GM18505 (cell line): Measurements from ENCODE around the gene TRANK1.

Experiments used
- ATAC-seq: cut with Tn5 transposase; IDR thresholded peaks from one replicate; pipeline ENCODE4 v1.9.1; 2021; ENCODE audit not compliant: unreplicated experiment
- POLR2A ChIP-seq: IDR thresholded peaks from 4 replicates; pipeline ENCODE4 v1.6.1; 2011; ENCODE audit warnings: borderline replicate concordance; ENCODE audit not compliant: insufficient read depth, insufficient read length; ENCODE audit errors: extremely low read depth

TRANK1 gene

DNA sequence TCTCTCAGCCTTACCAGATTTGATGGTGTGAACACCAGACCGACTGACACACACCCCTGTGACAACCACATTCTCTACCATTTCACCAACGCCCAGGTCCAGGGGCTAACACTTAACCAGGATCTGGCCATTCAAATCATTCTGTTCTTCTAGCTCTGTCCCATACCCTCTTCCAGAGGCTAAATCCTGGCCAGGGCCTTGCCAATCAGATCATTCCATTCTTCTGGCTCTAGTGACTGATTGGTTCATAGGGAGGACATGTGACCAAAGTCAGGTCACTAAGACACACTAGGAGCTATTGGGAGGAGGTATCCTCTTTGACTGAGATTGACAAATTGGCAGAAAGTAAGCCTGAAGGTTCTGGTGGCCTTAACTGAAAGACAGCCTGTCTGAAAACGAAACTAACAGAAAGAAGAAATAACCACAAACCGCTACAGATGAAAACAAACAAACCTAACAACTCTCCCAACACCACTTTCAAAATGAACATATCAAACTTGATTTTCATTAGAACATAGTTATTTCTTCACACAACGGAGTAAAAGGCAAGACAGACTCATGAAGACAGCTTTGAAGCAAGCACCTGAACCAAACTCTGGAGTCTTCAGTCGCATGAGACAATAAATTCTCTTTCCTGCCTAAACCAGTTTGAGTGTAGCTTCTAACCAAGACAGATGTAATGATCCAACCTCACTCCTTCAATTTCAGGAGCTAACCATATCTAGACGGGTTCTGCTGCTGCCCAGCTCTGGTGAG, 68.5 kb downstream of the TRANK1 start:
- ATAC-seq = peak; percentile 95
- no peak for TF ChIP-seq POLR2A

DNA sequence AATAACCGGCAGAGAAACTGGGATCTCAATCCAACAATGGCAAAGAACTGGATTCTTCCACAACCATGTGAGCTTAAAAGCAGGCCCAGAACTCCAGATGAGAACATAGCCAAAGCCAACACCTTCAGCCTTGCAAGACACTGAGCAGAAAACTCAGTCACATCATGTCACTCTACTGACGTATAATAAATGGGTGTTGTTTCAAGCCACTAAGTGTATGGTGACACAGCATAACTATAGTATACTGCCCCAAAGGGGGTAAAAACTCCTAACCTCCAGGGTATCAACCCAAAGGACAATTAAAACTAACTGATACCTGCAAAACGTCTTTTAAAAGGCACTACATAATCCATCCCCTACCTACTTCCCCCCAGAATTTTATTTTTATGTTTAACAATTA, 69.5 kb downstream of the TRANK1 start:
- no peak for TF ChIP-seq POLR2A
- no peak for ATAC-seq

DNA sequence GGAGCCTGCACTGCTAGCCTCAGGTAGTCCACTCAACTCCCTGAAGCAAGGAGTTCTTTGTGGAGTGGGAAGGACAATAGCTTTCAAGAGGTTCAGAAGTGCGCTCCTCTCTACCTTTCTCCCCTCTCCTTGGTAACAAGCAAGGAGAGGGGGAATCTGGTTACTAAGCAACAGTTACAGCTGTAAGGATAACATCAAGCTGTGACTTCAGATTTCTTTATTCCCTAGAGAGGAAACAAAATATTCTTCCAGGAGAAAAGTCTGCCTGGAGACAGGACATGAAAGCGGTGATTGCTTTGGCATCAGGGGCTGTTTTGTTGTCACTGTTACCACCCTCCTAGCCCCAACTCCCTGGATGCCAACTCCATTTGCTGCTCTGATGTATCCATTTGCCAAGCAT, 70.4 kb downstream of the TRANK1 start:
- ATAC-seq = no peak
- no peak for TF ChIP-seq POLR2A

DNA sequence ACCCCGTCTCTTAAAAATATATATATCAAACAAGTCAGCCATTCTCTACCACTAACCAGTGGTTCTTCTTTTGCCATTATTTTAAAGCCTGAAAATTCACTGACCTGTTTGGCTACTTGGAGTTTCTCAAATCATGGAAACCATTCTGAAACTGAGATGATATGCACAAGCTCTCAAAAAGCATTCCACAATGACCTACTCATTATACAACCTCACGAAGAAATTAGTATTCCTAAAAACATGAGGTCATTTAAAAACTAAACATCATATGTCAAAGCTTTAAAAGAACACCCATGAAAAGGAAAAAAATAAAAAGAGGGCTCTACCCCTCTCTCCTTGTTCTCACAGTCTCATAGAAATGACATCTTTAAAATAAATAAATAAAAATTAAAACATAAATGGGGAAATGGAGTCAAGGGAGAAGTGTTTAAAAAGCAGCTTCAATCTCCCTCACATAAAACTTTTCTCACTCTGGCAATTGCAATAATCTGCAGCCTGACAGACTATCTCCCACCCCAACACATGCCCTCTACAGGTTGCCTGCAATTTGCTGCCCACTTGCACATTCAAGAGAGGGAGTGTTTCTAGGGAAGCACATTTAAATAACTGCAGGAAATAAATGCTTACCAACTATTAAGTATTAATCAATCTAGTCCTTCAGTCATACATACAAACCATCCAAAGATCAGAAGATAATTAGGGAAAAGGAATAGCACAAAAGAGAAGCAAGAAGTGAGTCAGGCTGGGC, 73.3 kb downstream of the TRANK1 start:
- no peak for ATAC-seq
- no peak for TF ChIP-seq POLR2A

DNA sequence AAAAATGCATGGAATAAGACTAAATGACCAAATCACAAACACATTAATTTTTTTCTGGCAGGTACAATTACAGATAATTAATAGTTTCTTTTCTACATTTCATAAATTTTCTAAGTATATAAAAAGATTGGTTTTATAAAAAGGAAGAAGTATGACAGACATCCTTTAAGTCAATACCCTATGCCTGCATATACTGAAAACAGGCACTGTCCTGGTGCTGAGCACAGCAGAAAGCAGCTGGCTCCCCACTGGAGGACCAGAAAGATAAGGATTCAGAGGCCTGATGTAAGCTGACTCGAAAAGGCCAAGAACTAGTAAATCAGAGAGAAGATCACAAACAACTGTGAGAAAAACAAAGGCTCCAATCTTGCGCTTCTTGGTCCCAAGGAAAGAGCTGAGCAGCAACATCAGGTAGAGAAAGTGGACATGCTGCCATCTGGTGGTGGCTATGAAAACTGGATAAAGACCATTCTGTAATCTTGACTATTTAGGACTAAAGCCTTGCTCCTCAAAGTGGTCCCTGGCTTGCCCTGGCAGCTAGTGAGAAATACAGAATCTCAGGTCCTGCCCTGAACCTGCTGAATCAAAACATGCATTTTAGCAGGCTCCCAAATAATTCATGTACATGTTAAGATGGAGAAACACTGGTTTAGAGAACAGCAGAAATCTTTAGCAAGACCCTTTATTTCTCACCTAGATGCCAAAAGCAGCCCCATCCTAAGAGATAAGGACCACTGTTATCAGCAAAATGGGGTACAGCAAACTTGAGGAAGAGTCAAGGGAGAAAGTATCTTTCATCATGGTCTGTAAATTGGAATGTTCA, 76.0 kb downstream of the TRANK1 start:
- peak; percentile 83 for ATAC-seq
- TF ChIP-seq POLR2A = no peak

DNA sequence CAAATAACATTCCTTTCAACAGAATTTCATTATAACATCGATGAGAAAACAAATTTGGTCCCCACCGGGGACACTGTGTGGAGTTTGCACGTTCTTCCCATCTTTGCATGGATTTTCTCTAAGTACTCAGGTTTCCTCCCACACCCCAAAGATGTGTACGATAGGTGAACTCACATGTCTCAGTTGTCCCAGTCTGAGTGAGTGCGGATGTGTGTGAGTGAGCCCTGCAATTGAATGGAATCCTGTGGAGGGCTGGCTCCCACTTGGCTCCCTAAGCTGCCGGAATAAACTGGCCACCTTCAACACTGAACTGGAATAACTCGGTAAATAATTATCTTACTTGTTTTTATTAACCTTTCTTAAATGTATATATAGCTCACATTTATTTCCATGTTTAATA, 77.0 kb downstream of the TRANK1 start:
- no peak for ATAC-seq
- no peak for TF ChIP-seq POLR2A

DNA sequence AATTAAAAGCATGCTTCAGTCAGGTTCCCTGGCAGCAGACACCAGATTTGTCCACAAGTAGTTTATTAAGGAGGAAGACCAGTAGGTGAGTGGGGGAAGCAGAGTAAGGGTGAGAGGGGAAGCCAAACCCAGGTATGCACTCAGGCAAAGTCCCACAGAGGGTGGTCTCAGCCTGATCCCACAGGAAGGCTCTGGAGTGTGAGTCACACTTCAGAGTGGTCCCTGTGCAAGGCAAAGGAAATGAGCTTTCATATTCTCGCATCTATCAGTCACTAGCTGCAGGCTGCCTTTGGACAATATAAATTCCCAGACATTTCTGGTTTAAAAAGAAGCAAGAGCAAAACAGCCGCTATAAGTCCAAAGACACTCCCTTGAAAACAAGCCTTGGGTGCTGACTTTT, 78.5 kb downstream of the TRANK1 start:
- no peak for ATAC-seq
- no peak for TF ChIP-seq POLR2A

DNA sequence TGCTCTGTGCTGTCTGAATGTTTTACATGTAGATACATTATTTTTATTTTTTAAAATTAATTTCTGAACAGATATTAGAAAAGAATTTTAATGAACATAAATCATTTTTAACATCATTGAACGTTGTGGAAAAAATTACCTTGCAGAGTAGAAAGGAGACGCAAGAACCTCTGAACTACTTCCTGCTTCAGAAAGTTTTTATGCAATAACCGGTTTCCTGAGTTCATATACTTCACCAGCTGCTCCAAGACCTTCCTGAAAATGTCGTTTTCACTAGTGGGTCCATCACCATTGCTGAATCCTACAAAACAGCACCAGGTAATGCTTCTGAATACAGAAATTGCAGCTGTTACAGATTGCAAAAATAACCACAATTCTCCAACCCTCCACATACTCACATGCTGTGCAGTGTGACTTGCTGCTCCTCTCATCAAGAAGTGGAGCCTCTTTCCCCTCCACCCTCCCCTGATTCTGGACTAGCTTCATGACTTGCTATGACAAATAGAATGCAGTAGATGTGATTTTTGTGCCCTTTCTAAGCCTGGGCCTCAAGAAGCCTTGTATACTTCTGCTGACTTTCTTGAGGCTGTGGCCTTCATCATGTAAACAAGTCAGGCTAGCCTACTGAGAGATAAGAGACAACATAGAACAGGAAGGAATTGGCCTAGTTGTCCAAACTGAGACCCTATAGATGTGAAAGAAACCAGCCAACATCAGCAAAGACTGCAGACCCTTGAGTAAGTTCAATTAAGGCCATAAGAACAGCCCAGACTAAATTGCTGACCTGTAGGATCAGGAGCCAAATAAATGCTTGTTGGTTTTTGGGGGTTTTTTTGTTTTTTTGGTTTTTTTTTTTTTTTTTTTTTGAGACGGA, 80.4 kb downstream of the TRANK1 start:
- ATAC-seq = no peak
- no peak for TF ChIP-seq POLR2A

DNA sequence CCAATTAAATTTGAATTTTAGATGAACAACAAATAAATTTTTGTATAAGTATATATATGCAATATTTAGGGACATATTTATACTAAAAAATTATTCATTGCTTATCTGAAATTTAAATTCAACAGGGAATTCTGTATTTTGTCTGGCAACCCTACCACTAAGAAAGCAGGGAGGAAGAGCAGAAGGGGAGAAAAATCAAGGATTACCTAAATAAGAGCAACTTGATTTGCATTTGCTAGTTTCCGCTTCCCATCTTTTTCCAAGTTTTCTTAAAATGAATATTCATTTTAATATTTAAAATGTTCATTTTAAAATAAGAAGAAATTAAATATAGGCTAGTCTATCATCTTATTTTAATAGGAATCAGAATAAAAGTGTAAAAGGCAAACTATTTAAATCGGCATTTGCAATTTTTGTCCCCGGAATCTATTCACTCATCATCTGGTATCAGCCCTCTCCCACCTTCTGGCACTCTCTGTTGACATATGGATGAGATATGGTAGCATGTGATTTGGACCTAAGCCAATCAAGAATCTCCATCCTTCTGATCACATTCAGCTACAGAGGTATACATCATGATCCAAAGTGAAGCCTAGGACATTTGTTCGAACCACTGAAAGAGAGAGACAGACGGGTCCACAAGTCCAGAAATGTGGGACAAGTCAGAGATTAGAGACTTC, 82.6 kb downstream of the TRANK1 start:
- ATAC-seq = no peak
- TF ChIP-seq POLR2A = no peak

DNA sequence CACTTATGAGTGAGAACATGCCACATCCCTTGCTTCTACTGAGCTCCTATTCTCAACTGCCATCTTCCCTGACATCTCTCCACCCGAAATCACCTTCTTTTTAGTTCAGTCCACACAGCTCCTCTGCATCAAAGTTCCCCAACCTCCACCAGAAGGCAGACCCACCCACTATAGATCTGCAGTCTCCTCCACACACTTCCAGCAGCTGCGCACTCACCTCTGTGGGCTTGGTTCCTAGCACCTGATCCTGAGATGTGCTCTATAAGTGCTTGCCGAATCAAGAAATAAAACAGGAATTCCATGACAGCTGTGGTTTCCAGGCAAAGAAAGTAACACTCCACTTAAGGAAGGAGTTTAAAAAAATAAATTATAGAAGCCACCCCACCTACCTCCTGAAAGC, 85.4 kb downstream of the TRANK1 start:
- no peak for TF ChIP-seq POLR2A
- ATAC-seq = no peak

DNA sequence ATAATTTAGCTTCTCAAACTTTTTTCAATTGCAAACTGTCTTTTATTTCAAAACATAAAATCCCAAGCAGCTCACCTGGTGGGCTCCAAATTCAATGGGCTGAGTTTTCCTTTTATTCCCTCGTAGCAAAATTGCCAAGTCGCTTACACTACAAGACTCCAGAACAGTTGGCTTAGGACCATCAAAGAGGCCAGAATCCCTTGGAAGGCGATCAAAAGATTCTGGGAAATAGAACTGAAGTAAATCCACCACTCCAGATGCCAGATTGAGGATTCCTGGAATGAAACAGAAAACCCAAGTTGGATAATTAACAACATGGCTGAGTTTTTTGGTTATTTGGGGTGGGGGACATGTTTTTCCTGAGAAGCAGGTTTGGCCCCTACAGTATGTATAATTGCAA, 92.8 kb downstream of the TRANK1 start:
- no peak for ATAC-seq
- TF ChIP-seq POLR2A = no peak

DNA sequence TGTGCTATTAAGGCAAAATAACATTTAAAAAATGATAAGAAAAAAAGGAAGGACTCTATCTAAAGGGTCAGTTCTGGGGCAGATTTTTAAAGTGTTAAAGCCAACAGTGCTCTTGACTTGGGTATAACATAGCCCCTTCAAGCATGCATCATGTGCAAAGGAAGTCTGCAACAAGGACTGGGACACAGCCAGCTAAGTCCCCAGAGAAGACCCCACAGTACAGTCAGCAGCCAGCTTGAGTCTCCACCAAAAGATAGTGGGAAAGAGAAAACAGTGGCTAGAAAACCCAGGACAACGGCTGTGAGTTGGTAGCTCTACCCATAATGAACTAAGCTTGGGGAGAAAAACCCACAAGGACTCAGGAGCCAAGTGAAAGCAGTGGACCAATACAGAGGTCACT, 94.1 kb downstream of the TRANK1 start:
- no peak for ATAC-seq
- no peak for TF ChIP-seq POLR2A
